GDM1 (cell line): ENCODE data around the gene DCUN1D3.
A peak's percentile ranks its signal among the peaks of the same experiment; 100 is the strongest.
"Not testable (repeated sequence)": the region's sequence is repeated elsewhere in the genome, so short reads cannot be mapped to it uniquely, and the experiment has no call there.

Source experiments
- DNase-seq: peaks from one replicate; lab custom pipeline; 2025; lab: John Stamatoyannopoulos, UW

The DCUN1D3 gene

GRCh38 chr16:20900299-20901067 is at the start of gene DCUN1D3, which contains the start of gene LYRM1:
DCUN1D3 (minus strand) TSS chr16:20900358; CDS start chr16:20862538, 37,820 bp downstream.
LYRM1 (plus strand) TSS chr16:20900771; CDS start chr16:20915556, 14,785 bp downstream.
- DNase-seq: peak; percentile 96

DNA sequence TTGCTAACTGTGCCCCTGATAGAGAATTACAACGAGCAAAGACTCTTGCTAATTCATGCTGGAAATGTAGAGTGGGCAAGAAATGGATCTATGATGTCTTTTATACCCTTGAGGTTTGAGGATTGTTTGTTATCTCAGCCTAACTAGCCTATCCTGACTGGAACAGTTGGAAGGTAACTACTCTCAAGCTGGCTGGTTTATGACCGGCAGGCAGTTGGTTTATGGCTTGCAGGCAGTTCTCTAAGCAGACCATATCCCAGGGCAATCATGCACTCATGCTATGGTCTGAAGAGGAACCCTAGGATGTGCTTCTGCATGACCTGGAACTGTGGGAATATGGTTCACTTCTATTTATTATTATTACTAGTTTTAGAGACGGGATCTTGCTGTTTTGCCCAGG is 49.5 kb upstream of the DCUN1D3 start:
- no peak for DNase-seq

DNA sequence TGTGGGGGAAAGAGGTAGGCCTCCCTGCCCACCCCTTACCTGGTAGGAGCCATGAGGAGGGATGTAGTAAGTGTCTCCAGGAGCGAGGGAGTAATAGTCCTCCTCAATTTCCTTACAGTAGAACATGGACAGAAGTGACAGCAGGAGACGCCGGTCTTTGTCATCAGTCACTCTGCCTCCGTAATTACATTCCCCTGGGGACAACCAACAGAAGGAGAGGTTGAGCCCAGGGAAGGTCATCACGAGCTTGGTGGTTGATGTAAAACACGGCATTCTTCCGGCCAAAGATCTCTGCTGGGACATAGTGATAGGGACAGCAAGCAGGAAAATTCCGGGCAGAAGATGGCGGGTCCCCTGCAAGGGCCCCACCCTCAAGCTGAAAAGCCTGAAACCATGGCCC is 48.3 kb upstream of the DCUN1D3 start:
- DNase-seq: no peak

- DNase-seq: no peak
Measured at GRCh38 chr16:20946015-20946629, 46.0 kb upstream of the DCUN1D3 start.

DNA sequence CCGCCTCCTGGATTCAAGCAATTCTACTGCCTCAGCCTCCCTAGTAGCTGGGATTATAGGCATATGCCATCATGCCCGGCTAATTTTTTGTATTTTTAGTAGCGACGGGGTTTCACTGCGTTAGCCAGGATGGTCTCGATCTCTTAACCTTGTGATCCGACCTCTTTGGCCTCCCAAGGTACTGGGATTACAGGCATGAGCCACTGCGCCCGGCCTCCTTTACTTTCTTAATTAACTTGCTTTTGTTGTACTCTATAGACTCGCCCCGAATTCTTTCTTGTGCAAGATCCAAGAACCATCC is 45.4 kb upstream of the DCUN1D3 start:
- not testable (repeated sequence) for DNase-seq

GRCh38 chr16:20944861-20945574 is 44.9 kb upstream of the DCUN1D3 start:
- no peak for DNase-seq

- DNase-seq: no peak
Measured at GRCh38 chr16:20942256-20942655, 42.1 kb upstream of the DCUN1D3 start.

GRCh38 chr16:20941636-20941926 is 41.4 kb upstream of the DCUN1D3 start:
- no peak for DNase-seq

DNA sequence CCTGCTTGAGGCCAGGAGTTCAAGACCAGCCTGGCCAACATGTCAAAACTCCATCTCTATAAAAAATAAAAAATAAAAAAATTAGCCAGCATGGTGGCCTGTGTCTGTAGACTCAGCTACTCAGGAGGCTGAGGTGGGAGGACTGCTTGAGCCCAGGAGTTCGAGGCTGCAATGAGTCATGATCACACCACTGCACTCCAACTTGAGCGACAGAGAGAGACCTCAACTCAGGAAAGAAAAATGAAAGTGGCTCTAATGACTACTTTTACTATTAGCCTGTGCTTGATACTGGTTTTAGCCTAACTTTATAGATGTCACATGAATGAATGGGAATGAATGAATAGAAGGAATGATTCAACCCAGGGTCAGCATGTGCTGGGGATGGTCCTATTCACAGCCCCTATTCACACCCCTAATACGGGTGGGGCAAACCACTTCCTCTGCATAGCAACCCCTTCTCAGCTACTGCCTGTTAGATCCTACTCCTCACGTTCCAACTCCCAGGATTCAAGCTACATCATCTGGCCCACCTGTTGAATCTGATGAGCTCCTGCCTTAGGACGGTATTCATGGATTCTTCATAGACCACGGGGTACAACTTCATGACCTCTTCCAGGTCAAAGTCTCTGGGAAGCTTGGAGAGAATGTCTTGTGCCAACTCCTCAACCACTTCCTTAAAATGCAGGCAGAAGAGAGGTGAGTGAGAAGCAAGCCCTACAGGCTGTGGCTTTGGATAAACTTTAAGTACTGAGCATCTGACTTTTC is 40.9 kb upstream of the DCUN1D3 start:
- DNase-seq: peak; percentile 13

DNA sequence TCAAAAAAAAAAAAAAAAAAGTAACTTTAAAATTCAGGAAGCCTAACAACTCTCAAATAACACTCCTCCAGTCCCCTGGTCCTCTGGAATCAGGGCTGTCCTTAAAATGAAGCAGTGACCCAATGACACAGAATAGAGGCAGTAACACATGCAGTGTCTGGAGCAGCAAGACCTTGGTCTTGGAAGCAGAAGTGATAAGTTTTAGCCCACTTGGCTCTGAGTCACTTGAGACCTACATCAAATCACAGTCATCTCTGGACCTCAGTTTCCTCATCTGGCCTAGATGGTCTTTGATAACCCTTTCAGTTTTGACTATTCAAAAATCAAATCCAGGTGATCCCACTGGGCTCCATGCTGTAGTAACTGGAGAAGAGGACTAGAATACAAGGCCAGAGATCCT is 39.5 kb upstream of the DCUN1D3 start:
- DNase-seq: no peak

GRCh38 chr16:20938426-20938825 is 38.3 kb upstream of the DCUN1D3 start:
- no peak for DNase-seq

DNA sequence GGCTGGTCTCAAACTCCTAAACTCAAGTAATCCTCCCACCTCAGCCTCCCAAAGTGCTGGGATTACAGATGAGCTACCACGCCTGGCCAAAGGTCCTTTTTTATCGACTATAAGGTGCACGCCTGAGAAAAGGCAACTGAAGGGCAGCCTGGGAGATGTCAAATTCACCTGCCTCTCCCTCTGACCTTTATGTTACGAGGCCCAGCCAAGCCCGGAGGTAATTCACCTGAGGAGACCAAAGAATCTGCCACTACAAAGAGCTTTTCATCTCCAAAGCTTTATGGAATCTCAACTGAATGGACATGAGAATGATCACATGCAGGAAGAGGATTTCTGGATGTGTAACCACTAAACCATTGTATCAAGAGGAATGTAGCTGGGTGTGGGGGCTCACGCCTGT is 37.6 kb upstream of the DCUN1D3 start:
- DNase-seq: no peak

- no peak for DNase-seq
Measured at GRCh38 chr16:20933589-20933988, 33.4 kb upstream of the DCUN1D3 start.

DNA sequence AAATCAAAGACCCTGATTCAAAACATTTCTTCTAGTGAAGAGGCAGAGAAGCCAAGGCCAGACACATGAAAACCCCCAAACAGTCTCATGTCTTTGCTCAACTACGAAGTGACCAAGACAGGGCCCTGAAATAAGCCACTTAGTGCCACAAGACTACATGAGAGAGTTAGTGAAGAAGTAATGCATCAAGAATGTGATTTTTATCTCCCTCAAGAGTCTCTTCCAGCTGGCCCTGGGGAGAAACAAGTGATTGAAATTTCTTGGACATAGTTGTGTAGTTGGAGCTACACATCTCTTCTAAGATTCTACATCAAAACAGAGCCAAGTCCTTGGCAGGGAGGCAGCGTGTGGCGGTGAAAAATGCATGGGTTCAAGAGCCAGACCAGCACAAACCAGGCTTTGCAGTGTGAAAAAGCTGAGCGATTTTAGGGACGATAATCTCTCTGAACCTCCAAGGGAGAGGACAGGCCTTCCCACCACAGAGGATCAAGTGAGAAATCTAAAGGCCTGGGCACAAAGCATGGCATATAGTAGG is 31.0 kb upstream of the DCUN1D3 start:
- DNase-seq: no peak

DNA sequence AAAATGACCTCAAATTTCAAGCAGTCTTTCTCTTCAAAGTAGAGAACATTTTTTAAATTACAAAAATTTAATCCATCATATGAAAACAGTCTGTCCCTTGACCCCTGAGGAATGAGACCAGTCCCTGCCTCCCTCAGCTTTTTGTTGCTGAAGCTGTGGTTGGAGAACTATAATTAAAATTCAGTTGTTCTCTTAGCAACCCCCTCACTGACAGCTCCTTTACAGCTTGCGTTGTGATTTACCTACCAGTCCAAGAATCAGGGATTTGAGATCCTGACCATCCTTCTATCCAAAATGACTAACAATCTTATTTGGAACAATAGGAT is 30.2 kb upstream of the DCUN1D3 start:
- DNase-seq: no peak

GRCh38 chr16:20929676-20930364 is 29.7 kb upstream of the DCUN1D3 start:
- not testable (repeated sequence) for DNase-seq

- DNase-seq: no peak
Measured at GRCh38 chr16:20928774-20929411, 28.7 kb upstream of the DCUN1D3 start.

DNA sequence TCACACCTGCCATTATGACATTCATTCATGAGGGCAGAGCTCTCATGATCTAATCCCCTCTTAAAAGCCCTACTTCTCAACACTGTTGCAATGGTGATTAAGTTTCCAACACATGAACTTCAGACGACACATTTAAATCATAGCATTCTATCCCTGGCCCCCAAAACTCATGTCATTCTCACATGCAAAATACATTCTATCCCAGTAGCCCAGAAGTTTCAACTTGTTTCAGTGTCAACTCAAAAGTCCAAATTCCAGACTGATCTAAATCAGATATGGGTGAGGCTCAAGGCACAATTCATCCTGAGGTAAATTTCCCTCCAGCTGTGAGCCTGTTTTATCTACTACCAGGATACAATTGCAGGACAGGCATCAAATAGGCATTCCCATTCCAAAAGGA is 25.6 kb upstream of the DCUN1D3 start:
- no peak for DNase-seq

DNA sequence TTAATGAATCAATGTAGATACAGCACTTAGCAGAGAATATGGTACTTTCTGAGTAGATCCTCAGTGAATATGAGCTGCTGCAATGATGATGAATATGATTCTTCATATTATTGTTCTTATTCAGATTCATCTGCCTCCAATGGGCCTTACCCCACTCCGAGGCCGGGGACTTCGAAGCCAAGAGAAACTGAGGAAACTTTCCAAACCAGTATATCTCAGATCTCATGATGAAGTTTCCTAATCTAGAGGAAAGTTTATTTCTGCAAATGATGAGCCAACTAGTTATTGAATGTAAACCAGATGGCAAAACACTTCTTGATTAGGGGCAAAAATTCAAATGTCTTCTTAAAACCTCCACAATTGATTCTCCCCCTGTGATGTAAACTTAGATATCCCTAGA is 23.7 kb upstream of the DCUN1D3 start:
- no peak for DNase-seq

GRCh38 chr16:20920799-20921198 is 20.6 kb upstream of the DCUN1D3 start:
- no peak for DNase-seq

DNA sequence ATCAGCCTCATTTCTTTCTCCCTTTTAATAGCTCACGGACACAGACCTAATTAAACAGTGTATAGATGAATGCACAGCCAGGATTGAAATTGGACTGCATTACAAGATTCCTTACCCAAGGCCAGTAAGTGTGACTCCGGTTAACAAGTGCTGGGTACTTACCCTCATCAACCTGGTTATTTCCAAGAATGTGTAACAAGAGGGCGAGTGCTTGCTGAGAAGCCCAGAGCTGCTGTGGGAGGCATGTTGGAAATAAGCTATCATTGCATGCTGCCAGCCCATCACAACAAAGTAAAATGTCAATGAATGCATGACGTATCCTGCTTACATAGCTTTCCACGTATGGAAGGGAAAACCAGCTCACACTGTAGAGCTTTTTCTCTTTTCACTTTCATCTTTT is 19.9 kb upstream of the DCUN1D3 start:
- no peak for DNase-seq
